Type B pancreatic cell (in vitro differentiated cells): ENCODE results near the gene CD99. TPM values are rescaled to one million over a fixed set of nuclear protein-coding genes. Genes with fewer than 3 reads are reported as not detected.
"Not testable (repeated sequence)": the region's sequence is repeated elsewhere in the genome, so short reads cannot be mapped to it uniquely, and the experiment has no call there.

ENCODE experiments used
- DNase-seq: peaks from one replicate; pipeline ENCODE4 v3.0.0; 2021; ENCODE audit warnings: mixed read lengths; ENCODE audit not compliant: unreplicated experiment; ENCODE audit errors: extremely low spot score
- H3K27ac Mint-ChIP-seq: 2 replicates; pipeline ENCODE4 v1.8.0; 2021; ENCODE audit warnings: mild to moderate bottlenecking, mixed read lengths
- H3K27me3 Mint-ChIP-seq: 2 replicates; pipeline ENCODE4 v1.8.0; 2021; ENCODE audit warnings: mixed read lengths
- H3K36me3 Mint-ChIP-seq: 2 replicates; pipeline ENCODE4 v1.8.0; 2021; ENCODE audit warnings: mixed read lengths
- H3K4me1 Mint-ChIP-seq: one replicate; pipeline ENCODE4 v1.8.0; 2021; ENCODE audit warnings: mixed read lengths; ENCODE audit not compliant: unreplicated experiment
- H3K4me3 Mint-ChIP-seq: 2 replicates; pipeline ENCODE4 v1.8.0; 2021; ENCODE audit warnings: mild to moderate bottlenecking, mixed read lengths
- H3K9me3 Mint-ChIP-seq: 2 replicates; pipeline ENCODE4 v1.8.0; 2021; ENCODE audit warnings: mixed read lengths
- total RNA-seq: library from RNA; stranded (reverse); gene quantifications from 2 replicates; pipeline ENCODE4 v1.2.1, GENCODE V29; 2021; ENCODE audit warnings: low replicate concordance
- TF ChIP-seq, protein P1 (sequence below): fragments of 200-600 bp; sonication (generic); conservative IDR thresholded peaks from 2 replicates; pipeline ENCODE4 v1.5.0; 2021; ENCODE audit warnings: antibody characterized with exemption, mild to moderate bottlenecking

Gene CD99
- total RNA-seq, 1 donor from 2014 or later, result 292 TPM

DNA sequence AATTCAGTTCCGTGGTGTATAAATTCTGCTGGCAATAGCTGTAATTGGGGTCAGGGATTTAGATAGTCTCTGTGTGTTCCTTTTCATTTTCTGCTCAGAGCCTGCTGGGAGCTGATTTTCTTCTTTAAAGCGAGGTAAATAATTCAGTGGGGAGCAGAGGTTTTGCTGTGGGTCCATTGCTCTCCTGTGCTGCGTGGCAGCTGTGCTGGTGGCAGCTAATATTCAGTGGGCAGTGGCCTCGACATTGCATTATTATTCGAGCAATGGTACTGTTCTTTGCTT is 74.4 kb downstream of the CD99 start:
- Mint-ChIP-seq H3K4me1 (peaks cover 20% of the 10 kb centered on the region), H3K36me3 (peaks cover 3% of the 10 kb centered on the region), H3K9me3 (peaks cover 4% of the 10 kb centered on the region), H3K27ac (peak overlapping the region; percentile 25), H3K4me3 (no peak overlapping the region), H3K27me3 (no peaks in the 10 kb centered on the region)
- TF ChIP-seq, protein P1, sequence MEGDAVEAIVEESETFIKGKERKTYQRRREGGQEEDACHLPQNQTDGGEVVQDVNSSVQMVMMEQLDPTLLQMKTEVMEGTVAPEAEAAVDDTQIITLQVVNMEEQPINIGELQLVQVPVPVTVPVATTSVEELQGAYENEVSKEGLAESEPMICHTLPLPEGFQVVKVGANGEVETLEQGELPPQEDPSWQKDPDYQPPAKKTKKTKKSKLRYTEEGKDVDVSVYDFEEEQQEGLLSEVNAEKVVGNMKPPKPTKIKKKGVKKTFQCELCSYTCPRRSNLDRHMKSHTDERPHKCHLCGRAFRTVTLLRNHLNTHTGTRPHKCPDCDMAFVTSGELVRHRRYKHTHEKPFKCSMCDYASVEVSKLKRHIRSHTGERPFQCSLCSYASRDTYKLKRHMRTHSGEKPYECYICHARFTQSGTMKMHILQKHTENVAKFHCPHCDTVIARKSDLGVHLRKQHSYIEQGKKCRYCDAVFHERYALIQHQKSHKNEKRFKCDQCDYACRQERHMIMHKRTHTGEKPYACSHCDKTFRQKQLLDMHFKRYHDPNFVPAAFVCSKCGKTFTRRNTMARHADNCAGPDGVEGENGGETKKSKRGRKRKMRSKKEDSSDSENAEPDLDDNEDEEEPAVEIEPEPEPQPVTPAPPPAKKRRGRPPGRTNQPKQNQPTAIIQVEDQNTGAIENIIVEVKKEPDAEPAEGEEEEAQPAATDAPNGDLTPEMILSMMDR, result no peak
- no peak for DNase-seq

GRCh38 chrX:2766906-2767305 is 75.8 kb downstream of the CD99 start:
- H3K4me1 Mint-ChIP-seq, result peaks cover 20% of the 10 kb centered on the region
- no peak for DNase-seq
- no peak overlapping the region for H3K4me3 Mint-ChIP-seq
- H3K9me3 Mint-ChIP-seq, result peaks cover 4% of the 10 kb centered on the region
- peak overlapping the region; percentile 97 for H3K27ac Mint-ChIP-seq
- no peaks in the 10 kb centered on the region for H3K27me3 Mint-ChIP-seq
- TF ChIP-seq, protein P1, result no peak
- H3K36me3 Mint-ChIP-seq, result peaks cover 3% of the 10 kb centered on the region

DNA sequence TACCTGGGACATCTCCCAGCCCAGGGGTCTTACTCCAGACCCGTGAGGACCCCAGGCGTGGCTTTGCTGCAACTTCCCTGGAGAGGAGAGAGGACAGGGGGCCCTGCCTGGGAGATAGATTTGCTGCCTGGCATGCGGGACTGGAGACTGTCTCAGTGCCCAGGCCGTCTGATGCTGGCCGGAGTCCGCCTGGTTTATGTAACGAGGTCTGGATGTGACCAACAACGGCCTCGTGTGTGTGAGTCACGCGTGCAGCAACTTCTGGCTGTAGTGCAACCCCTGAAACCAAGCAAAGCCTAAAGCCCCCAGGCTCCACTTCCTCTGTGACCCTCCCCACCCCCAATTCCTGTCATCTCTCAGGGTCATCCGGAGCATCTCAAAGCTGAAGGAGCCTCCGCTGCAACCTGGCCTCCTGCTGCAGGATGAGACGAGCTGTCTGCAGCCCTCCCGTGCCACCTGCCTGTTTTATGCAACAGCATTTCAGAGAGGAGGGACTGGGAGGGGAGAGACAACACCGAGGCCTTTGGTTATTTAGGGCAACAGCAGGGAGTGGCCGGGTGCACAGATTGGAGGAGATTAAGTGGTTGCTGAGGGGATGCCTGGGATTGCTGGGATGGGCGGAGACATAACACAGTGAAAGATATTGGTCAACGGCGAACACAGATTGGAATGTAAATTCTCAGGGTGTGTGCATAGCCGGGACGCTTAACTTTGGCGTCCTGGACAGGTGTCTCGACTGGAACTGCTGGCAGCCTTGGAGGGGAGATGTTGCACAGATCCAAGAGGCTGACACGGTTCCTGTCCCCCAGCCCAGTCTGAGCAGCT is 76.7 kb downstream of the CD99 start:
- Mint-ChIP-seq H3K9me3 (peaks cover 4% of the 10 kb centered on the region), H3K4me3 (peak overlapping the region; percentile 74), H3K27me3 (no peaks in the 10 kb centered on the region), H3K36me3 (peaks cover 3% of the 10 kb centered on the region), H3K4me1 (peaks cover 20% of the 10 kb centered on the region), H3K27ac (peak overlapping the region; percentile 97)
- no peak for DNase-seq
- TF ChIP-seq, protein P1, result no peak

- Mint-ChIP-seq H3K9me3 (peaks cover 7% of the 10 kb centered on the region), H3K36me3 (peaks cover 3% of the 10 kb centered on the region), H3K27me3 (peaks cover 3% of the 10 kb centered on the region), H3K4me3 (no peak overlapping the region), H3K4me1 (peaks cover 20% of the 10 kb centered on the region), H3K27ac (no peak overlapping the region)
- DNase-seq, result no peak
- TF ChIP-seq, protein P1, result no peak
Observed at GRCh38 chrX:2769615-2770014, 78.5 kb downstream of the CD99 start.

DNA sequence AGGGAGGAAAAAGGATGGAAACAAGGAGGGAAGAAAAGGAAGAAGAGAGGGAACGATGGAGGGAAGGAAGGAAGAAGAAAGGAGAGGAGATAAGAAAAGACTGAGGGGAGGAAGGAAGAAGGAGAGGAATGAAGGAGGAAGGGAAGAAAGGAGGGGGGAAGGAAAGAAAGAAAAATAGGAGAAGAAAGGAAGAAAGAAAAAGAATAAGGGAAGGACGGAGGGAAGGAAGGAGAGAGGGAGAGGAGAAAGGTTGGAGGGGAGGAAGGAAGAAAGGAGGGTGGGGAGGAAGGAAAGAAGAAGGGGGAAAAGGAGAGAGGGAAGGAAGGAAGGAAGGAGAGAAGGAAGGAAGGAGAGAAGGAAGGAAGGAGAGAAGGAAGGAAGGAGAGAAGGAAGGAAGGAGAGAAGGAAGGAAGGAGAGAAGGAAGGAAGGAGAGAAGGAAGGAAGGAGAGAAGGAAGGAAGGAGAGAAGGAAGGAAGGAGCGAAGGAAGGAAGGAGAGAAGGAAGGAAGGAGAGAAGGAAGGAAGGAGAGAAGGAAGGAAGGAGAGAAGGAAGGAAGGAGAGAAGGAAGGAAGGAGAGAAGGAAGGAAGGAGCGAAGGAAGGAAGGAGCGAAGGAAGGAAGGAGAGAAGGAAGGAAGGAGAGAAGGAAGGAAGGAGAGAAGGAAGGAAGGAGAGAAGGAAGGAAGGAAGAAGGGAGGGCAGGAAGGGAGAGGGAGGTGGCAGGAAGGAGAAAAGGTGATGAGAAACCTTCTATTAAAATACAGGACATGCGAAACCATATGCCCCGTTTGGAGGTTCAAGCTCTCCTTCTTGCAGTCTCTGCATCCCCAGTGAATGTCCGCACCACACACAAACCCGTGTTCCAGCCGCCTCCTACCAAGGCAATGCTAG is 82.3 kb downstream of the CD99 start:
- H3K27me3 Mint-ChIP-seq, H3K4me1 Mint-ChIP-seq, H3K9me3 Mint-ChIP-seq, H3K4me3 Mint-ChIP-seq, H3K27ac Mint-ChIP-seq, DNase-seq, H3K36me3 Mint-ChIP-seq: not testable (repeated sequence)

DNA sequence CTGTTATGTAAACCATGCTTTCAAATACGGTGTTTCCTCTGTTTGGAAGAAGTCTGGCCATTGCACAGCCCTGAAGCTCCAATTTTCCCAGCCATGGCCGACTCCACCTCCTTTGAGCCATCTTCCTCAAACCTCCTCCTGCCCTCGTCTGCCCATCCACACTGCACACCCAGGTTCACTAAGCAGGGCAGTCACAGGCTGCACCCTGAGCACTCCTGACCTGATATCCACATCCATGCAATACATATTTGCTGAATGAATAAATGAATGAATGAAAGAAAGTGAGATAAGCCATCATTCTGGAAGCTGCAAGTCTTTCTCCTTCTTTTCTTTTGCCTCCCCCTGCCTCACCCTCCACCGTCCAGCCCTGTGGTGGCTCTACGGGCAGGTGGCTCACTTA is 83.0 kb downstream of the CD99 start:
- peaks cover 3% of the 10 kb centered on the region for H3K27me3 Mint-ChIP-seq
- DNase-seq, result no peak
- no peak overlapping the region for H3K27ac Mint-ChIP-seq
- peaks cover 5% of the 10 kb centered on the region for H3K9me3 Mint-ChIP-seq
- H3K4me1 Mint-ChIP-seq, result no peaks in the 10 kb centered on the region
- no peaks in the 10 kb centered on the region for H3K36me3 Mint-ChIP-seq
- H3K4me3 Mint-ChIP-seq, result no peak overlapping the region
- TF ChIP-seq, protein P1, result no peak
